Raji (cell line): ENCODE data around the gene GNS.

Experiments
- POLR2A ChIP-seq: IDR thresholded peaks from 2 replicates; pipeline ENCODE4 v1.6.1; 2011; ENCODE audit warnings: low read depth, low read length, control low read depth; ENCODE audit not compliant: insufficient read depth

Gene GNS

DNA sequence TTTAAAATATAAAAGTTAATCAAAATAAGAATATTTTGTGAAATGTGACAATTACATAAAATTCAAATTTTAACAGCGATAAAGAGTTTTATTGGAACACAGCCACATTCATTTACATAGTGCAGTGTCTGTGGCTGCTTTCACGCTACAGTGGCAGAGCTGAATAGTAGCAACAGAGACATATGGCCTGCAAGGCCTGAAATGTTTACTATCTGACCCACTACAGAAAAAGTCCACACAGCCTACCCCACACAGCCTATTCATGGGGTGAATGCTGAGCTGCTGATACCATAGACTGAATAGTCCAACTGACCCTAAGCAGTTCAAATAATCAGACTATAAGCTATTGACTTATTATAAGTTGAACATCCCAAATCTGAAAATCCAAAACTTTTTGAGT, 13.2 kb downstream of the GNS start:
- no peak for TF ChIP-seq POLR2A

- no peak for TF ChIP-seq POLR2A
Measured at GRCh38 chr12:64745259-64745807, 13.9 kb downstream of the GNS start.

DNA sequence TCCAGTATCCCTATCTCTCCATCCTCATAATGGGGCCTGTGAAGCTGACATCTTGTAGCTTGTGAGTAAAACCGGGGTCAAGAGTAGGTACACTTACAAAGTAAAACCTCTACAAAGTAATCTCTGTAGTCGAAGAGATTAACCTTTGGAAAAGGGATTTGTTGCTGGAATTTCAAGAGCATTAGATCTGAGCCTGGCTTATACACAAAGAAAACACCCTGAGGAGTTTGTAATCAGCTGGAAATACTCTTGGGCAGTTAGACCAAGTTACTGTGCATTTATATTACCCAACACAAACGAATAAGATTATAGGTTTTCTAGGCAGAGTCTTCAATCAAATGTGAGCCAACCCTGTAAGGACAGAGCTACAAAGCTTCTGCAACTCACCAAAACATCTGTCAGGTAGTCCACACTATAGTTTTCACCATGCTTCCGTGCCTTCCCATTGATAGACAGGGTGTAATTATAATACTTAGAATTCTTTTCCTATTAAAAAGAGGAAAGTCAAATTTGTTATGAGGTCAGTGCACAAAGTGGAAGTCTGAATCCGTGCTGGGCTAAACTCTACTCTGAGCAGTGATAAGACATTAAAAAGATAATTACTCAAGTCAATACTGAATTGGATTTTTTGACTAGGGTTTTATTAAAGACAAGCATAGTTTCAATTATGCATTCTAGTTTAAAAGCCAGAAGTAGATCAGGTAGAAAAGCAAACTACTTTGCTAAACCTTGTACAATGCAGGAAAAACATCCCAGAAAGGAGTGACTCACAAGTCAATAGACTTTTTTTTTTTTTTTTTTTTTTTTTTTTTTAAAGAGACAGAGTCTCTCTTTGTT, 14.6 kb downstream of the GNS start:
- no peak for TF ChIP-seq POLR2A

- TF ChIP-seq POLR2A, result no peak
Measured at GRCh38 chr12:64743206-64743605, 16.0 kb downstream of the GNS start.

DNA sequence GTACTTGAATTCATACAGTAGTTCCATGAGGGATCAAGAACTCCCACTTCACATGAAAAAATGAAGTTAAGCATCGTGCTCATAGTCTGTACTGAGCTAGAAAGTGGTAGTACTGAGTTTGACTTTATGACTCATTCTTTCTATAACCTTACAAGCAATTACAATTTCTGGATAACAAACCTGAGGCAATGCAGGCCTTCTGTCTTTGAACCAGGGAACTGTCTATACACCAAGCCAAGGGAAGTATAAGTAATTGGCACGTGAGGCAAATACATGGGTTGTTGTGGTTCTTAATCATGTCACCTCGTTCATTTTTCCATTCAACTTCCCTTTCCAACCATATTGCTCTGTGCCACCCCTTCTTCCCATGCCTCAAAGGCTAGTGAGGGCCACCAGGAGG, 16.8 kb downstream of the GNS start:
- no peak for TF ChIP-seq POLR2A

DNA sequence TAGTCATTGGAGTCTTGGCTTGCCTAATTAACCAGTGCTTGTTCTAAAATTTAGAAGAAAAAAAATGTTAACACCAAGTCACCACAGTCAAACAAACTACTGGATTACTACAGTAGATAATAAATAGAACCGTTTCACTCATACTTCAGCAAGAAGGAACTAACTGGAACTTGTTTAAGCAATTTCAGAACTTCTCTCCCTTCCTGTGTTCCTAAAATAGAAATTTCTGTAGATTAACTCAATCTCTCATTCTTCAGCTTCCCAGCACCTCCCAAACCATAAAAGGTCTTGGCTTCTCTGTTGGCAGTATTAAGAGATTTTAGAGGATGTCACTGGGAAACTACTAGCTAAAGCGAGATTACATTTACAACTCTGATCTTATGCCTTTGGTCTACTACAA, 18.6 kb downstream of the GNS start:
- no peak for TF ChIP-seq POLR2A

- TF ChIP-seq POLR2A, result no peak
Measured at GRCh38 chr12:64739778-64740177, 19.4 kb downstream of the GNS start.

GRCh38 chr12:64737539-64737938, 21.7 kb downstream of the GNS start:
- no peak for TF ChIP-seq POLR2A

DNA sequence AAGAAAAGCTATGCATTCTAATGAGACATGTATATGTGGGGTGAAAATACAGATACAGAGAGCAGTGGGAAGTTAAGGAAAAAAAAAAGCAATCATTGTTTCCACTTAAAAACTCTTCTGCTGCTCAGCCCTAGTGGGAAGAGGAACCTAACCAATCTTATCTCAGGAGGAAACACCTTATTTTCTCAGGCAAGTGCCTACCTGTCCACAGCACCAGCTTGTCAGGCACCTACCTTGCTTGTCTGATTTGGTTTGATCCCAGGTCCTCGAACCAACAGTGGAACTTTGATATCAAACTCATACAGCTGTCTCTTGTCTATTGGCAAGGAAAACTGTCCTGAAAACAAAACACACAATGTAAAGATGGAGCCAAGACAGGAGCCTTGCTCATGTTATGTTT, 22.4 kb downstream of the GNS start:
- no peak for TF ChIP-seq POLR2A

GRCh38 chr12:64735442-64735841, 23.8 kb downstream of the GNS start:
- no peak for TF ChIP-seq POLR2A

- TF ChIP-seq POLR2A, result no peak
Measured at GRCh38 chr12:64733857-64734256, 25.3 kb downstream of the GNS start.

DNA sequence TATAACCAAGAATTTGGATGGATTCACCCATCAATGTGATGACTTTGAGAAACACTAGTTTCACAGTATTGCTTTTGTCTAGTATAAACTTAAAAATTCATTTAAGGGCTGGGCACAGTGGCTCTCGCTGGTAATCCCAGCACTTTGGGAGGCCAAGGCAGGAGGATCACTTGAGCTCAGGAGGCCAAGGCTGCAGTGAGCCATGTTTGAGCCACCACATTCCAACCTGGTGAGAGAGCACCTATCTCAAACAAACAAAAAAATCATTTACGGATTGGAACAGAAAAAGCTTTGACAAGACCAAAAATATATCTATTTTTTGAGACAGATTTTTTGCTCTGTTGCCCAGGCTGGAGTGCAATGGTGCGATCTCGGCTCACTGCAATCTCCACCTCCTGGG, 27.5 kb downstream of the GNS start:
- TF ChIP-seq POLR2A, result no peak

- TF ChIP-seq POLR2A, result no peak
Measured at GRCh38 chr12:64730588-64730969, 28.6 kb downstream of the GNS start.

DNA sequence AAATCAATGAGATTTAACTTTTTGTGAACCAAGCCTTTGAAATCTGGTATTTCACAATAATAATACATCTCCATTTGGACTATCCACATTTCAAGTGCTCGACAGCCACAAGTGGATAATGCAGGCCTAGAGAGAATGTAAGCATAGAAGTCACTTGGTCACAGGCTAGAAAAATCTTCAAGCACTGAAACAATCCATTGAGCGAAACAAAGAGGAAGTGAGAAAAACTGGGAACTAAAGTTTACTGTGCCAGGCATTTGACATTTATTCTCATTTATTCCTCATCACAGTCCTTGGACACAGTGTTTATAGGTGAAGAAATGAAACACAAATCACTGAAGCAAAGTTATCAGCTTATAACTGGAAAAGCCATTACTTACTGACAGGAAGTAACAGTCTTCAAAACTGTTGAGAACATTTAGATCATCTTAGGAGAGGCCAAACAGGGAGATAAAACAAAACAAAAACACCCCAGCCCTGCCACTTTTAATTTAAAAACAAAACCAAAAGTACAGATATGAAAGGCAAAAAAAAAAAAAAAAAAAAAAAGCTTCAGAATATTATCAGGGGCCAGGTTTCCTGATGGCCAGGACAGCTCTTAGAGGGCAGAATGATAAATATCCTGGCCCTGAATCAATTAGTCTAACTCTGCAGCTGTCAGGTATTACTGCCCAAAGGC, 29.2 kb downstream of the GNS start:
- TF ChIP-seq POLR2A, result no peak

GRCh38 chr12:64724201-64724745, 34.9 kb downstream of the GNS start:
- TF ChIP-seq POLR2A, result no peak

DNA sequence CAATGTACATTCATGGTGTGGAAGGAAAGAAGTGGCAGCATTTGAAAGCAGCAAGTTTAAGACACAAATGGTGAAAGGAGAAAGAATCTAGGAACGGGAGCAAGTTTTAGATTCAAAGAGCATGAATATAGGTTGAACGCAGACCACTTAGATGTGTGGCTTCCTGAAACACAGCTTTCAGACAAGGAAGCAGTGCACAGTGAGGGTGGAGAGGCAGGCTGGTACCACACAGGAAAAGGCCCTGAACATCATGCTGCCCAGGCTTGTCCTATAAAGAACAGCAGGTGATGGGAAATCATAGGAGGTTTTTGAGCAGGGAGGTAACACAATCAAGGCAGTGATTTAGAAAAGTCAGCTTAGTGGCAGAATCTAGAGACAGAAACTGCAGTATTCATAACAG, 35.6 kb downstream of the GNS start:
- no peak for TF ChIP-seq POLR2A
